H1 (cell line): ENCODE results near the gene OR4D11. TPM values are rescaled to one million over a fixed set of nuclear protein-coding genes. Genes with fewer than 3 reads are reported as not detected.

Experiments used
- CTCF ChIA-PET: fragments of 300-600 bp; sonication (Branson Sonifier 250); formaldehyde crosslinking; loops from one replicate; lab custom pipeline; 2021; ENCODE audit not compliant: partially characterized antibody; lab: Charles Lee
- POLR2A ChIA-PET: fragments of 300-600 bp; sonication (Branson Sonifier 250); formaldehyde crosslinking; loops from one replicate; lab custom pipeline; 2021; ENCODE audit warnings: inconsistent platforms; ENCODE audit not compliant: partially characterized antibody; lab: Charles Lee
- DNase-seq, 2 experiments: peaks; one replicate each; pipeline versions ENCODE4 v3.0.0 to v3.0.0-alpha.2; 2010 to 2022; ENCODE audit warnings: low spot score in 2 of 2, low read depth in 1 of 2, mixed read lengths in 1 of 2
- FAIRE-seq: peaks from 2 replicates; lab custom pipeline; 2011; peaks lifted over from hg19 to GRCh38; lab: Jason Lieb, UNC
- H2AFZ ChIP-seq: 2 replicates; pipeline ENCODE4 v1.8.1; 2012; ENCODE audit warnings: low read length, inconsistent platforms
- H2AK5ac ChIP-seq: 2 replicates; pipeline ENCODE4 v1.6.1; 2013; ENCODE audit warnings: low read depth, low read length
- H2BK120ac ChIP-seq: replicated peaks from 2 replicates; pipeline ENCODE3; 2013; ENCODE audit warnings: low read depth, low read length, inconsistent platforms
- H2BK12ac ChIP-seq: 2 replicates; pipeline ENCODE4 v1.6.1; 2013; ENCODE audit warnings: low read depth, low read length
- H2BK15ac ChIP-seq: 2 replicates; pipeline ENCODE4 v1.6.1; 2013; ENCODE audit warnings: low read length
- H2BK20ac ChIP-seq: 2 replicates; pipeline ENCODE4 v1.6.1; 2013; ENCODE audit warnings: low read length
- H2BK5ac ChIP-seq: 2 replicates; pipeline ENCODE4 v1.6.1; 2013; ENCODE audit warnings: low read depth, low read length
- H3K14ac ChIP-seq: 2 replicates; pipeline ENCODE4 v1.6.1; 2013; ENCODE audit warnings: inconsistent platforms; ENCODE audit not compliant: insufficient read length
- H3K18ac ChIP-seq: 2 replicates; pipeline ENCODE4 v1.6.1; 2013; ENCODE audit warnings: low read length; ENCODE audit errors: extremely low read depth
- H3K23ac ChIP-seq: 2 replicates; pipeline ENCODE4 v1.6.1; 2013; ENCODE audit warnings: inconsistent platforms; ENCODE audit not compliant: insufficient read length
- H3K23me2 ChIP-seq: 2 replicates; pipeline ENCODE4 v1.6.1; 2013; ENCODE audit warnings: low read depth, low read length
- H3K27ac ChIP-seq: 2 replicates; pipeline ENCODE4 v1.6.1; 2011; ENCODE audit warnings: low read depth, low read length, inconsistent platforms
- H3K27me3 ChIP-seq, 4 experiments: replicated peaks in 1 of 4; 1 replicate in 1 of 4; 2 replicates in 3 of 4; pipeline versions ENCODE4 v1.6.1 to v1.8.1; 2011 to 2013; ENCODE audit warnings: low read length in 3 of 4, mild to moderate bottlenecking in 3 of 4, inconsistent platforms in 2 of 4, mixed read lengths in 2 of 4, moderate library complexity in 1 of 4; ENCODE audit not compliant: control insufficient read depth in 3 of 4, insufficient read depth in 3 of 4; ENCODE audit errors: extremely low read depth in 1 of 4
- H3K36me3 ChIP-seq, 4 experiments: 2 replicates each; pipeline versions ENCODE4 v1.6.1 to v1.8.1; 2011 to 2013; ENCODE audit warnings: mild to moderate bottlenecking in 4 of 4, low read length in 3 of 4, moderate library complexity in 2 of 4, control low read depth in 1 of 4, inconsistent platforms in 1 of 4; ENCODE audit not compliant: insufficient read depth in 4 of 4, control insufficient read depth in 2 of 4
- H3K4ac ChIP-seq: replicated peaks from 2 replicates; pipeline ENCODE3; 2013; ENCODE audit warnings: low read length, low read depth, mixed read lengths, inconsistent platforms; ENCODE audit not compliant: insufficient read length
- H3K4me1 ChIP-seq, 4 experiments: replicated peaks in 1 of 4; 1 replicate in 1 of 4; 2 replicates in 3 of 4; pipeline versions ENCODE4 v1.6.1 to v1.8.1; 2011 to 2013; ENCODE audit warnings: low read length in 3 of 4, inconsistent platforms in 2 of 4, mixed read lengths in 1 of 4; ENCODE audit not compliant: insufficient read depth in 4 of 4, control insufficient read depth in 3 of 4
- H3K4me2 ChIP-seq, 2 experiments: 2 replicates each; pipeline versions ENCODE4 v1.6.1 to v1.8.1; 2011 to 2013; ENCODE audit warnings: low read depth in 2 of 2, low read length in 2 of 2, control low read depth in 1 of 2, inconsistent platforms in 1 of 2, mild to moderate bottlenecking in 1 of 2; ENCODE audit not compliant: insufficient read depth in 1 of 2
- H3K4me3 ChIP-seq, 4 experiments: fragments of 200-600, 300-600 bp in 1 of 4; sonication (generic), shearing (Covaris generic), sonication (Bioruptor Twin) in 1 of 4; 2 replicates each; pipeline versions ENCODE4 v1.5.1 to v1.8.1; 2011 to 2016; ENCODE audit warnings: low read length in 4 of 4, low read depth in 3 of 4, control low read depth in 2 of 4, inconsistent platforms in 2 of 4, mild to moderate bottlenecking in 2 of 4, mixed read lengths in 1 of 4, moderate library complexity in 1 of 4; ENCODE audit not compliant: insufficient read depth in 2 of 4; ENCODE audit errors: extremely low read depth in 1 of 4
- H3K56ac ChIP-seq: replicated peaks from 2 replicates; pipeline ENCODE3; 2013; ENCODE audit warnings: low read depth, mild to moderate bottlenecking, mixed read lengths, low read length, inconsistent platforms; ENCODE audit not compliant: insufficient read length
- H3K79me1 ChIP-seq: 2 replicates; pipeline ENCODE4 v1.6.1; 2013; ENCODE audit warnings: low read depth, low read length, control low read depth
- H3K79me2 ChIP-seq, 2 experiments: 2 replicates each; pipeline versions ENCODE4 v1.6.1 to v1.8.1; 2012 to 2013; ENCODE audit warnings: low read length in 2 of 2, mild to moderate bottlenecking in 2 of 2, inconsistent platforms in 1 of 2; ENCODE audit not compliant: insufficient read depth in 2 of 2, control insufficient read depth in 1 of 2
- H3K9ac ChIP-seq, 4 experiments: replicated peaks in 1 of 4; 1 replicate in 1 of 4; 2 replicates in 3 of 4; pipeline versions ENCODE4 v1.6.1 to v1.8.1; 2011 to 2013; ENCODE audit warnings: low read depth in 3 of 4, low read length in 3 of 4, control low read depth in 2 of 4, mild to moderate bottlenecking in 2 of 4, moderate library complexity in 2 of 4, inconsistent platforms in 1 of 4; ENCODE audit errors: extremely low read depth in 1 of 4
- H3K9me3 ChIP-seq, 2 experiments: 2 replicates each; pipeline versions ENCODE4 v1.6.1 to v1.8.1; 2012 to 2013; ENCODE audit warnings: mild to moderate bottlenecking in 2 of 2, moderate library complexity in 2 of 2, control low read depth in 1 of 2, inconsistent platforms in 1 of 2, low read depth in 1 of 2, low read length in 1 of 2, mixed read lengths in 1 of 2; ENCODE audit not compliant: insufficient read depth in 2 of 2
- H4K20me1 ChIP-seq, 2 experiments: replicated peaks in 1 of 2; 2 replicates each; pipeline versions ENCODE3 to v1.8.1; 2011 to 2013; ENCODE audit warnings: inconsistent platforms in 2 of 2, low read length in 2 of 2, mild to moderate bottlenecking in 1 of 2; ENCODE audit not compliant: insufficient read depth in 2 of 2, control insufficient read depth in 1 of 2
- H4K5ac ChIP-seq: 2 replicates; pipeline ENCODE4 v1.6.1; 2013; ENCODE audit warnings: low read length, low read depth, mixed read lengths, inconsistent platforms; ENCODE audit not compliant: insufficient read length
- H4K8ac ChIP-seq: 2 replicates; pipeline ENCODE4 v1.8.0; 2013; ENCODE audit warnings: mild to moderate bottlenecking, moderate library complexity, low read length, inconsistent platforms; ENCODE audit not compliant: insufficient read depth; ENCODE audit errors: extremely low read depth
- H4K91ac ChIP-seq: replicated peaks from 2 replicates; pipeline ENCODE3; 2013; ENCODE audit warnings: low read length, mixed read lengths, inconsistent platforms; ENCODE audit not compliant: insufficient read length
- BACH1 ChIP-seq: IDR thresholded peaks from 2 replicates; pipeline ENCODE4 v1.6.1; 2012; ENCODE audit warnings: low read length, improper control_type of control experiment
- CHD1 ChIP-seq: IDR thresholded peaks from 2 replicates; pipeline ENCODE4 v1.6.1; 2012; ENCODE audit warnings: low read depth, low read length, improper control_type of control experiment
- MAFK ChIP-seq: IDR thresholded peaks from 2 replicates; pipeline ENCODE4 v1.6.1; 2012; ENCODE audit warnings: low read depth, mild to moderate bottlenecking, improper control_type of control experiment, low read length
- TAF1 ChIP-seq: IDR thresholded peaks from 2 replicates; pipeline ENCODE4 v1.6.1; 2011; ENCODE audit warnings: mild to moderate bottlenecking, low read depth, low read length
- WGBS, 2 experiments: shearing (Covaris generic) in 1 of 2; methylation state at CpG; one replicate each; pipeline versions ENCODE4 v1.1.6 to v1.1.7; 2013 to 2015; ENCODE audit warnings: low lambda C conversion rate in 2 of 2, mixed read lengths in 2 of 2, inconsistent platforms in 1 of 2, low coverage in 1 of 2, missing lambda C conversion rate in 1 of 2; ENCODE audit not compliant: insufficient replicate concordance in 2 of 2, insufficient coverage in 1 of 2, insufficient read length in 1 of 2; ENCODE audit errors: extremely low coverage in 1 of 2, missing lambda C conversion rate in 1 of 2; 5-methylcytosine and 5-hydroxymethylcytosine counted together
- polyA plus RNA-seq, 7 experiments: library from polyadenylated mRNA; depleted of rRNA in 3 of 7; stranded (reverse) in 5 of 7; unstranded in 2 of 7; fragments of >200 nt in 5 of 7; fragments of 200-250 nt in 2 of 7; gene quantifications; 1 replicate in 5 of 7; 2 replicates in 1 of 7; 4 replicates in 1 of 7; pipeline versions ENCODE4 v1.2.1 to v1.2.3, GENCODE V29; 2011 to 2013; ENCODE audit warnings: missing spikeins in 2 of 7, mixed read lengths in 2 of 7
- total RNA-seq: library from RNA; stranded (reverse); fragmentation: NEBNext Ultra II Directional; extraction: Animal tissue kit (Norgen Biotek cat#: 25700); gene quantifications from 2 replicates; pipeline ENCODE4 v1.2.1, GENCODE V29; 2021

The OR4D11 gene
- total and polyA plus RNA-seq, 2 of the 8 experiments (the other 6 are each of a cell fraction or from before 2014, with no cell fraction given), result not detected

DNA sequence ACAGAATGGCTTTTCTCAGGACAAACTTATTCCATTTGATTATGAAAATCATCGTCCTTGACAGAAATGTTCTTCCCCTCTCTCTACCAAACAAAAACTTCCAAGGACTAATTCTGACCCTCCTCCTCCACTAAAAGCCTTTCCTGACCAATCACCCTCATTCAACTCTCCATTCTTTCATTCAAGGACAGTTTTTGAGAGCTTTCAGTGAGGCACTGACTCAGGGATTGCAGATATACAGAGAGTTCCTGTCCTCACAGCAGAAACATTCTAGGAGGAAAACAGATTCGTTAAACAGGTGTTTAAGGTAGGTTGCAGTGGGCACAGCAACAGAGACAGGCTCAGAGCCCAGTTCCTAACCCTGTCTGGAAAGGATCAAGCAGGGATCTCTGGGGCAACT is 49.5 kb downstream of the OR4D11 start:
- 79% methylated on average over 2 of the region's 2 CpGs; no CpG with 5 or more reads in 1 of the 2 experiments for WGBS, 2 experiments
- CTCF ChIA-PET, result interaction anchor here (1.1 to 1.2 kb wide), 2 partner anchors 10 to 31 kb away, joined by 3 read pairs; no protein-coding TSS in a partner anchor

More for the DNA sequence above, 49.5 kb downstream of the OR4D11 start:
- H4K5ac ChIP-seq, result no peak overlapping the region
- no peak overlapping the region for H2AFZ ChIP-seq
- no peaks in the 10 kb centered on the region for H3K79me2 ChIP-seq
- no peak overlapping the region for H3K14ac ChIP-seq
- POLR2A ChIA-PET, result no interaction called here
- no peak overlapping the region for H3K4ac ChIP-seq
- no peak overlapping the region for H3K23ac ChIP-seq
- H3K23me2 ChIP-seq, result peaks cover 24% of the 10 kb centered on the region
- H3K27me3 ChIP-seq, result no peaks in the 10 kb centered on the region
- DNase-seq (no peak), FAIRE-seq (no peak)
- no peak overlapping the region for H3K56ac ChIP-seq
- no peak overlapping the region for H3K9ac ChIP-seq
- H3K4me3 ChIP-seq, result peak overlapping the region in 1 of 4 experiments; percentile 41; a peak in 2 of 8 replicates
- no peaks in the 10 kb centered on the region for H4K20me1 ChIP-seq
- TF ChIP-seq BACH1 (no peak), MAFK (no peak), CHD1 (no peak), TAF1 (no peak)
- no peak overlapping the region for H3K18ac ChIP-seq
- H3K4me2 ChIP-seq, result peak overlapping the region; percentile 30 to 79; a peak in 2 of 4 replicates
- H2BK20ac ChIP-seq, result 0 out of 2 replicates have a peak overlapping the region, but pooled peaks have one; percentile 32
- no peaks in the 10 kb centered on the region for H3K79me1 ChIP-seq
- H3K4me1 ChIP-seq, result peaks cover 0 to 3% (median 0%) of the 10 kb centered on the region in 4 experiments; a peak in 2 of 7 replicates
- H2BK5ac ChIP-seq, result no peak overlapping the region
- H2BK12ac ChIP-seq, result no peak overlapping the region
- no peaks in the 10 kb centered on the region for H3K9me3 ChIP-seq
- no peaks in the 10 kb centered on the region for H3K36me3 ChIP-seq
- H2AK5ac ChIP-seq, result no peak overlapping the region
- H4K8ac ChIP-seq, result no peak overlapping the region
- no peak overlapping the region for H4K91ac ChIP-seq
- H2BK15ac ChIP-seq, result no peak overlapping the region
- H3K27ac ChIP-seq, result no peak overlapping the region
- no peak overlapping the region for H2BK120ac ChIP-seq
